Activated T-helper 1 cell treated with anti-CD3 and anti-CD28 coated beads, Interleukin-12 subunit alpha, Interleukin-12 subunit beta, Interleukin-2, Interleukin-4 antibody, amounts not matched to agents 30 ng/mL and 10 ng/mL and 1 ng/mL, durations not matched to agents 14 hours and 24 hours and 36 hours (primary cell): ENCODE measurements around the gene TUBB4B. TPM values are rescaled to one million over a fixed set of nuclear protein-coding genes. Genes with fewer than 3 reads are reported as not detected.

ENCODE experiments used
- DNase-seq: peaks from one replicate; pipeline ENCODE4 v3.0.0; 2021; ENCODE audit warnings: low spot score
- H3K27ac Mint-ChIP-seq: one replicate; pipeline ENCODE4 v1.8.0; 2021; ENCODE audit warnings: mild to moderate bottlenecking, mixed read lengths
- H3K27me3 Mint-ChIP-seq: one replicate; pipeline ENCODE4 v1.8.0; 2022; ENCODE audit warnings: mild to moderate bottlenecking, moderate library complexity, mixed read lengths; ENCODE audit not compliant: insufficient read depth
- H3K36me3 Mint-ChIP-seq: one replicate; pipeline ENCODE4 v1.8.0; 2021; ENCODE audit warnings: low read depth, mixed read lengths
- H3K4me1 Mint-ChIP-seq: one replicate; pipeline ENCODE4 v1.8.0; 2021; ENCODE audit warnings: low read depth, mixed read lengths
- H3K4me3 Mint-ChIP-seq: one replicate; pipeline ENCODE4 v1.8.0; 2021; ENCODE audit warnings: mild to moderate bottlenecking, moderate library complexity, mixed read lengths
- H3K9me3 Mint-ChIP-seq: one replicate; pipeline ENCODE4 v1.8.0; 2021; ENCODE audit warnings: mixed read lengths
- intact Hi-C: fragments of 100-400 bp; cut with micrococcal nuclease; formaldehyde crosslinking; loops from one replicate; pipeline ENCODE4 v1.15.1; 2024
- total RNA-seq: library from RNA; stranded (reverse); gene quantifications from 2 replicates; pipeline ENCODE4 v1.2.3, GENCODE V29; 2022

TUBB4B gene
- total RNA-seq, 1 donor from 2014 or later, result 277 TPM

- H3K27me3 Mint-ChIP-seq, result peaks cover 5% of the 10 kb centered on the region
- intact Hi-C loops, result no loop called here
- peaks cover 5% of the 10 kb centered on the region for H3K4me1 Mint-ChIP-seq
- no peaks in the 10 kb centered on the region for H3K36me3 Mint-ChIP-seq
- DNase-seq, result no peak
- no peak overlapping the region for H3K4me3 Mint-ChIP-seq
- no peaks in the 10 kb centered on the region for H3K9me3 Mint-ChIP-seq
- H3K27ac Mint-ChIP-seq, result no peak overlapping the region
Observed at GRCh38 chr9:137231372-137232039, 9.6 kb upstream of the TUBB4B start.

DNA sequence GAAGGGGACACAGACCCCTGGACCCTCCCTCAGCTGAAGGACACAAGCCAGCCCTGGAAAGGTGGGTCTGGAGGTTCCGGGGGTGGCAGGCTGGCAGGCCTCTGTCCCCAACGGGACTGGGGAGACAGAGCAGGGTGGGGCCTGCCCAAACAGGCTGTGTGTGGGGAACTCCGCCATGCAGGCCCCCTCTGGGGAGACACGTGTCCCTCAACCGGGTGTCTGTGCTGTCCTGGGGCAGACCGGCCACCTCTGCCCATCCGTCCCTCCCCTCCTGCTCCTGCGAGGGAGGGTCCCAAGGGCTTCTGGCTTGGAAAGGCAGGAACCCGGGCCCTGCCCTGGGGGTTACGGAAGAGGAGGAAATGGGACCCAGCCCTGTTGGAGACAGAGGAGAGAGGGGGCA is 9.0 kb upstream of the TUBB4B start:
- Mint-ChIP-seq H3K27me3 (peaks cover 5% of the 10 kb centered on the region), H3K4me1 (peaks cover 5% of the 10 kb centered on the region), H3K36me3 (no peaks in the 10 kb centered on the region), H3K4me3 (no peak overlapping the region), H3K27ac (no peak overlapping the region), H3K9me3 (no peaks in the 10 kb centered on the region)
- DNase-seq, result no peak
- intact Hi-C loops, result no loop called here

- no peak overlapping the region for H3K4me3 Mint-ChIP-seq
- H3K36me3 Mint-ChIP-seq, result no peaks in the 10 kb centered on the region
- intact Hi-C loops, result no loop called here
- H3K27me3 Mint-ChIP-seq, result peaks cover 5% of the 10 kb centered on the region
- no peak overlapping the region for H3K27ac Mint-ChIP-seq
- no peaks in the 10 kb centered on the region for H3K9me3 Mint-ChIP-seq
- no peak for DNase-seq
- H3K4me1 Mint-ChIP-seq, result peaks cover 3% of the 10 kb centered on the region
Observed at GRCh38 chr9:137232510-137232909, 8.6 kb upstream of the TUBB4B start.

- peaks cover 5% of the 10 kb centered on the region for H3K27me3 Mint-ChIP-seq
- no peak overlapping the region for H3K4me3 Mint-ChIP-seq
- H3K9me3 Mint-ChIP-seq, result no peaks in the 10 kb centered on the region
- H3K4me1 Mint-ChIP-seq, result no peaks in the 10 kb centered on the region
- no peak overlapping the region for H3K27ac Mint-ChIP-seq
- intact Hi-C loops, result no loop called here
- H3K36me3 Mint-ChIP-seq, result no peaks in the 10 kb centered on the region
- DNase-seq, result no peak
Observed at GRCh38 chr9:137233143-137233980, 7.7 kb upstream of the TUBB4B start.

GRCh38 chr9:137234055-137234697 is 6.9 kb upstream of the TUBB4B start:
- no peak overlapping the region for H3K27ac Mint-ChIP-seq
- intact Hi-C loops, result no loop called here
- no peak for DNase-seq
- no peak overlapping the region for H3K4me3 Mint-ChIP-seq
- H3K9me3 Mint-ChIP-seq, result no peaks in the 10 kb centered on the region
- H3K27me3 Mint-ChIP-seq, result peaks cover 5% of the 10 kb centered on the region
- H3K36me3 Mint-ChIP-seq, result peaks cover 2% of the 10 kb centered on the region
- H3K4me1 Mint-ChIP-seq, result no peaks in the 10 kb centered on the region

- Mint-ChIP-seq H3K36me3 (peaks cover 2% of the 10 kb centered on the region), H3K4me1 (no peaks in the 10 kb centered on the region), H3K9me3 (no peaks in the 10 kb centered on the region), H3K27me3 (peaks cover 5% of the 10 kb centered on the region), H3K27ac (no peak overlapping the region), H3K4me3 (no peak overlapping the region)
- DNase-seq, result no peak
- intact Hi-C loops, result no loop called here
Observed at GRCh38 chr9:137234758-137235423, 6.2 kb upstream of the TUBB4B start.

GRCh38 chr9:137235424-137236237 is 5.5 kb upstream of the TUBB4B start:
- H3K9me3 Mint-ChIP-seq, result no peaks in the 10 kb centered on the region
- intact Hi-C loops, result loop anchor here (1.0 kb wide), 4 partner anchors 8 to 117 kb away; partner anchors contain the start of genes NELFB and RNF224

DNA sequence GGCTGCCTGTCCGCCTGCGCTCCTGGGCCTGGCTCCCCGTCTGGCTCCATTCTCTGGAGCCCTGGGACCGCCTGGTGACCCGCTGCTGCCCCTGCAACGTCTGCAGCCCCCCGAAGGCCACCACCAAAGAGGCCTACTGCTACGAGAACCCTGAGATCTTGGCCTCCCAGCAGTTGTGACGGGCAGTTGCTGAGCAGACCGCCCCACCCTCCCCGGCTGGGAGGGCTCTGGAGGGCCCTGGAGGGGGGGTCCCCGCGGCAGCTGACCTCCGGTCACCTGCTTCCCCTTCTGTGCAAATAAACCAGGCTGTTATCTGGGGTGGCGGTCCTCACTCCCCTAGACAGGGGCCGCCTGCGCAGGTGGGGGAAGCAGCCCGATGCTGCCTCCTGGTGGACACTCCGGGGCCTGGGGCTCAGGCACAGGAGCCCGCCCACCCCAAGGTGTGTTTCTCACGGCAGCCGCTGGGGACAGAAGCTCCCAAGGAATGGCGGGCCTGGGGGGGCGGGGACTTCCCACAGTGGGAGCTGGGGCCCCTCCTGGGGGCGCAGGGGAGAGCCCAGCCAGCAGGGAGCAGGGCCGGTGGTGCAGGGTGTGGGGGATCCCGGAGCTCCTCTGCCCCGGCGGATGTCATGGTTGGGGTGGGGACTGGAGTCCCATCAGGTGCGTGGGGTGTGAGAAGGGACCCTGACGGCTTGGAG is 4.7 kb upstream of the TUBB4B start:
- Mint-ChIP-seq H3K36me3 (peaks cover 4% of the 10 kb centered on the region), H3K4me3 (no peak overlapping the region)

More at GRCh38 chr9:137235424-137236237, 5.5 kb upstream of the TUBB4B start:
- Mint-ChIP-seq H3K4me3 (no peak overlapping the region), H3K4me1 (no peaks in the 10 kb centered on the region), H3K27ac (no peak overlapping the region), H3K27me3 (peaks cover 5% of the 10 kb centered on the region), H3K36me3 (peaks cover 2% of the 10 kb centered on the region)
- no peak for DNase-seq

DNA sequence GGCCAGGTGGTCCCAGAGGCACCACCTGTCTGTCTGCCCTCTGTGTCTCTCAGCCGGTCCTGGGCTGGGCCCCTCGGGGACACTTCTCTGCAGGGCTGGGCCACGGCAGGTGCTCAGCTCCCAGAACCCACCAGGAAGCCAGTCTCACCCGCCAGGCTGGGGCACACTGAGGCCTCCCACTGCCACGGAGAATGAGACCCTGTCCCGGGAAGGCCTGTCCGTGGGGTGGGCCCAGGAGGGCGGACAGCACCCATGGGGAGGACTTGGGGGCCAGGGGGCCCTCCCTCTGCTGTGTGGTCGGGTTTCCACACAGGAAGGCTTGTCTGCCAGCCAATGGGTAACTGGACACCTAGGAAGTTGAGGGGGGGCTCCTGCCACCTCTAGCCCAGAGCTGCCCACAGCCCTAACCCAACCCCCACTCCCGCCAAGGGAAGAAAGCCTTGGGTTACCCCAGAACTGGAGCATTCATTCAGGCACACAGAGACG is 4.1 kb upstream of the TUBB4B start:
- H3K27me3 Mint-ChIP-seq, result peaks cover 5% of the 10 kb centered on the region
- no peaks in the 10 kb centered on the region for H3K9me3 Mint-ChIP-seq
- intact Hi-C loops, result loop anchor here (1.0 kb wide), 4 partner anchors 10 to 119 kb away; partner anchors contain the start of genes NELFB and RNF224
- H3K36me3 Mint-ChIP-seq, result peaks cover 4% of the 10 kb centered on the region
- no peak overlapping the region for H3K4me3 Mint-ChIP-seq
- H3K27ac Mint-ChIP-seq, result no peak overlapping the region
- H3K4me1 Mint-ChIP-seq, result no peaks in the 10 kb centered on the region
- no peak for DNase-seq

More for the DNA sequence above, 4.7 kb upstream of the TUBB4B start:
- intact Hi-C loops, result loop anchor here (1.0 kb wide), 4 partner anchors 9 to 118 kb away; partner anchors contain the start of genes NELFB and RNF224
- H3K4me1 Mint-ChIP-seq, result no peaks in the 10 kb centered on the region
- H3K27me3 Mint-ChIP-seq, result peaks cover 5% of the 10 kb centered on the region
- peak; percentile 83 for DNase-seq
- no peak overlapping the region for H3K27ac Mint-ChIP-seq
- H3K9me3 Mint-ChIP-seq, result no peaks in the 10 kb centered on the region

DNA sequence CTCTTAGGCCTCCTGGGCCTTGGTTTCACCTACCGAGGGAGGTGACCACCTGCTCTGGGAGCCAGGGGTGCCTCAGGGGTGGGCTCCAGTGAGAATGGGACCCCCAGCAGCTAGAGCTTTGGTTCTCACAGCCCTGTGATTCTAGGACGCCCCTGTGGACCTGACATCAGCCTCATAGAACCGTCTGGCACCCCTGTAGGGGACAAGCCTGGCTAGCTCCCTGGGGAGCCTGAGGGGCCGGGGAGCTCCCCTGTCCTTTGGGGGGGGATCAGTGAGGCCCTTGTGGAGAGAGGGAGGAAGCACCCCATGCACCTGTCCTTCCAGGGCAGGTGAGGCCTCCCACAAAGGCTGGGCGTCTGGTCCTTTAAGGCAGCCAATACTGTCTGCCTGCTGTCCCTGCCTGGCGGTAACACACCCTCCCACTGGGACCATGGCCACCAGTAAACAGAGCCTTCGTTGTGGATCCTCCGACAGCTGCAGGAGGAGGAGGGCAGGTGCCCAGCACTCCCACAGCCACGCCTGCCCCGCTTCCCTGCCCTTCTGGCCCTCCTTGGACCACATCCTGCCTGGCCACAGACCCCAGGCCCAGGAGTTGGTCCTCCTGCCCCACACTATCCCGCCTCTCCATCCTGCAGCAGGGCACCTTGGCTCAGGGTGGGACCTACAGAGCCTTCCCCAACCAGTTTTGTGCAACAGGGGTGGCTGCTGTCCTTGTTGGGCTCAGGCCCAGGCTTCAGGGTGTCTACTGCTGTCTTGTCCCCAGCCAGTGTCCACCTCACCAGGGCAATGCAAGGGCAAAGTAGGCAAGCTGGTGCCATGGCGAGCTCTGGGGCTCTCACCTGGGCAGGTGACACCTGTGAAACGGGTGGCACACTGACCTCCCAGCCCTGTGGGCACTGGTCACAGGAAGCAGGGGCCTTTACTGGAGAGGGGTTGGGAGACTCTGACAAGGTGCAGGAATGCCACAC is 3.0 kb upstream of the TUBB4B start:
- peaks cover 9% of the 10 kb centered on the region for H3K4me1 Mint-ChIP-seq
- no peak overlapping the region for H3K27ac Mint-ChIP-seq
- peaks cover 5% of the 10 kb centered on the region for H3K27me3 Mint-ChIP-seq
- peaks cover 14% of the 10 kb centered on the region for H3K36me3 Mint-ChIP-seq
- no peaks in the 10 kb centered on the region for H3K9me3 Mint-ChIP-seq
- DNase-seq, result no peak
- no peak overlapping the region for H3K4me3 Mint-ChIP-seq
- intact Hi-C loops, result no loop called here
